ENCODE measurements around the gene ZMYND11.

- TF ChIP-seq CTCF (IDR thresholded peaks at IDR 0.05) (no peak), ZFX (IDR thresholded peaks at IDR 0.05; ENCODE audit: borderline replicate concordance) (no peak)
Observed at GRCh38 chr10:260819-261429, 125.7 kb downstream of the ZMYND11 start.
